ENCODE results near the gene CALML3. TPM values are rescaled to one million over a fixed set of nuclear protein-coding genes. Genes with fewer than 3 reads are reported as not detected.

The CALML3 gene
- total and polyA plus RNA-seq, 2 donors (not counting 3 experiments of a cell fraction or from before 2014, with no cell fraction given) = not detected

- Histone ChIP-seq H3K36me3 (ENCODE audit: control insufficient read depth in 2 of 2, extremely low read depth in 1 of 2, insufficient read depth in 2 of 2, low read length in 2 of 2) (no peaks in the 10 kb centered on the region), H3K9me3 (replicated peaks; ENCODE audit: control insufficient read depth, insufficient read depth, low read length) (no peaks in the 10 kb centered on the region), H3K9me1 (replicated peaks; ENCODE audit: control insufficient read depth, extremely low read depth, insufficient read depth, low read length) (no peaks in the 10 kb centered on the region), H3K27me3 (ENCODE audit: control insufficient read depth in 2 of 2, insufficient read depth in 2 of 2, low read length in 2 of 2) (no peaks in the 10 kb centered on the region), H4K20me1 (replicated peaks; ENCODE audit: control insufficient read depth, extremely low read depth, insufficient read depth, low read length) (no peaks in the 10 kb centered on the region), H3K9ac (replicated peaks; ENCODE audit: extremely low read depth, insufficient read depth, low read length) (no peak overlapping the region), H3K4me3 (replicated peaks in 1 of 3; ENCODE audit: insufficient read depth in 1 of 3, low read depth in 1 of 3, low read length in 3 of 3) (no peak overlapping the region), H3K27ac (ENCODE audit: insufficient read depth, low read depth, low read length) (no peak overlapping the region), H2AFZ (ENCODE audit: low read depth, low read length) (no peak overlapping the region), H3K4me2 (ENCODE audit: insufficient read depth, low read length) (no peak overlapping the region), H3K4me1 (ENCODE audit: control insufficient read depth, extremely low read depth, insufficient read depth, low read length) (peaks cover 23% of the 10 kb centered on the region), H3K79me2 (ENCODE audit: control insufficient read depth, insufficient read depth, low read length) (no peaks in the 10 kb centered on the region)
- FAIRE-seq (no peak), DNase-seq (ENCODE audit: low read depth, low spot score) (no peak)
- intact Hi-C loops (cut with micrococcal nuclease) (no loop called here), dilution Hi-C loops (cut with MboI; ENCODE audit: extremely low pct_ligation_motif_present, low sequenced_read_pairs) (no loop called here)
- BruUV-seq (replicated peaks) = no TSS peak
- CTCF ChIA-PET = no interaction called here
- POLR2A ChIA-PET = no interaction called here
- TF ChIP-seq POLR2AphosphoS5 (IDR thresholded peaks at IDR 0.05; ENCODE audit: insufficient read depth, low read depth, low read length) (no peak), JUN (IDR thresholded peaks at IDR 0.05; ENCODE audit: borderline replicate concordance, insufficient read depth, insufficient read length, low read depth) (no peak), POLR2A (IDR thresholded peaks at IDR 0.05; ENCODE audit: low read depth, low read length) (no peak), MYC (IDR thresholded peaks at IDR 0.05; ENCODE audit: low read depth, low read length) (no peak), FOS (IDR thresholded peaks at IDR 0.05; ENCODE audit: borderline replicate concordance, insufficient read depth, low read length) (no peak), GATA2 (IDR thresholded peaks at IDR 0.05; ENCODE audit: insufficient read depth, insufficient read length, low read depth, low read length) (no peak), EZH2 (IDR thresholded peaks at IDR 0.05; ENCODE audit: borderline replicate concordance, low read depth, low read length, severe bottlenecking) (no peak), CTCF (IDR thresholded peaks at IDR 0.05; ENCODE audit: extremely low read depth in 1 of 2, insufficient read depth in 1 of 2, low read depth in 1 of 2, low read length in 2 of 2) (no peak)
- TF ChIP-seq, protein P1, sequence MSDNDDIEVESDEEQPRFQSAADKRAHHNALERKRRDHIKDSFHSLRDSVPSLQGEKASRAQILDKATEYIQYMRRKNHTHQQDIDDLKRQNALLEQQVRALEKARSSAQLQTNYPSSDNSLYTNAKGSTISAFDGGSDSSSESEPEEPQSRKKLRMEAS (IDR thresholded peaks at IDR 0.05; ENCODE audit: insufficient read depth, insufficient read length) = no peak
These were observed 17.3 kb downstream of the CALML3 start for GRCh38 chr10:5542100-5542499.
